Measurements from ENCODE around the gene MYH9.

GRCh38 chr22:36375071-36375980 is 12.4 kb downstream of the MYH9 start:
- TF ChIP-seq CTCF (conservative IDR thresholded peaks at IDR 0.05) (no peak), ZFX (IDR thresholded peaks at IDR 0.05) (no peak)
